ENCODE data around the gene FNIP1.

DNA sequence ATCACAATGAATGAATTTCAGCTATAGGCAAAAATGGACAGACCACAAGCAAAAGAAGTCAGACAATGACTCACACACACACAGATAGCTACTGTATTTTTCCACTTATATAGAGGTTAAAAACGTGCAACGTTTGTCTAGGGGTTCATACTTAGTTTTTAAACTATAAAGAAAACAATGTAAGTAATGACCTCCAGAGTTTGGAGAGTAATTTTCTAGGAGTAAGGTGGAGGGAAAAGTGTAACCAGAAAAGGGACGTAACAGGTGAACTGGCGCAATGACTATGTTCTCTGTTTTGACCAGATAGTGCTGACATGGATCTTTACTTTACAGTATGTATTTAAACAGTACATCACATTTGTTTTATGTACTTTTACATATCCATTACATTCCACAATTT is 51.1 kb downstream of the FNIP1 start:
- TF ChIP-seq EZH2 (IDR thresholded peaks at IDR 0.05) (no peak), POLR2AphosphoS5 (IDR thresholded peaks at IDR 0.05; ENCODE audit: borderline replicate concordance, low read depth, low read length) (no peak)
